ENCODE measurements around the gene LAMP1. TPM values are rescaled to one million over a fixed set of nuclear protein-coding genes. Genes with fewer than 3 reads are reported as not detected.
"Not testable (repeated sequence)": the region's sequence is repeated elsewhere in the genome, so short reads cannot be mapped to it uniquely, and the experiment has no call there.

Gene LAMP1
- total and polyA plus RNA-seq, 2 donors (not counting 1 experiment from before 2014, with no cell fraction given): 52.1 to 96.1 TPM

GRCh38 chr13:113258321-113259054 is 38.6 kb upstream of the LAMP1 start:
- Histone ChIP-seq H3K4me1 (ENCODE audit: control insufficient read depth in 2 of 2, insufficient read depth in 2 of 2, low read length in 2 of 2) (no peaks in the 10 kb centered on the region), H3K36me3 (replicated peaks in 1 of 2; ENCODE audit: control extremely low read depth in 1 of 2, control insufficient read depth in 1 of 2, extremely low read depth in 1 of 2, insufficient read depth in 2 of 2, low read length in 1 of 2) (peaks cover 13 to 65% of the 10 kb centered on the region in 2 experiments), H3K4me3 (ENCODE audit: control extremely low read depth in 1 of 5, extremely low read depth in 1 of 5, insufficient read depth in 1 of 5, low read depth in 2 of 5, low read length in 4 of 5) (no peak overlapping the region), H3K27ac (ENCODE audit: low read length in 2 of 2) (no peak overlapping the region), H4K20me1 (ENCODE audit: control insufficient read depth, insufficient read depth, low read length, poor library complexity, severe bottlenecking) (no peaks in the 10 kb centered on the region), H2AFZ (ENCODE audit: insufficient read depth, low read depth, low read length, poor library complexity, severe bottlenecking) (no peak overlapping the region), H3K79me2 (ENCODE audit: control insufficient read depth, insufficient read depth, low read length) (no peaks in the 10 kb centered on the region), H3K9ac (ENCODE audit: low read length) (no peak overlapping the region), H3K4me2 (replicated peaks; ENCODE audit: low read depth, low read length, poor library complexity, severe bottlenecking) (no peak overlapping the region), H3K27me3 (replicated peaks in 1 of 4; ENCODE audit: control extremely low read depth in 1 of 4, control insufficient read depth in 3 of 4, insufficient read depth in 4 of 4, low read length in 3 of 4) (no peaks in the 10 kb centered on the region), H3K9me3 (ENCODE audit: control extremely low read depth in 1 of 3, control insufficient read depth in 2 of 3, insufficient read depth in 1 of 3, low read length in 2 of 3) (no peaks in the 10 kb centered on the region)
- no peaks in the 10 kb centered on the region for H3K27me3 Mint-ChIP-seq
- TF ChIP-seq EZH2 (IDR thresholded peaks at IDR 0.05; ENCODE audit: borderline replicate concordance, insufficient read depth, low read depth, low read length, poor library complexity, severe bottlenecking) (no peak), CTCF (IDR thresholded peaks at IDR 0.05) (no peak)
- 71% methylated on average over 3 of the region's 5 CpGs for WGBS (ENCODE audit: insufficient coverage)
- ATAC-seq (ENCODE audit: low read depth) (no peak), DNase-seq (no peak)
- no peak overlapping the region for H3K27ac Mint-ChIP-seq
- POLR2A ChIA-PET: no interaction called here
- no peaks in the 10 kb centered on the region for H3K9me3 Mint-ChIP-seq (ENCODE audit: insufficient read depth)
- no peaks in the 10 kb centered on the region for H3K4me1 Mint-ChIP-seq
- intact Hi-C loops (cut with micrococcal nuclease): no loop called here
- CTCF ChIA-PET: interaction anchor here (1.5 kb wide), 1 partner anchor 135 kb away, joined by 3 read pairs; no protein-coding TSS in a partner anchor
- H3K4me3 Mint-ChIP-seq: no peak overlapping the region

- ATAC-seq (ENCODE audit: low read depth): no peak
- H3K27ac Mint-ChIP-seq: no peak overlapping the region
- Histone ChIP-seq H2AFZ (ENCODE audit: insufficient read depth, low read depth, low read length, poor library complexity, severe bottlenecking) (no peak overlapping the region), H3K79me2 (ENCODE audit: control insufficient read depth, insufficient read depth, low read length) (no peaks in the 10 kb centered on the region), H3K27me3 (replicated peaks in 1 of 4; ENCODE audit: control extremely low read depth in 1 of 4, control insufficient read depth in 3 of 4, insufficient read depth in 4 of 4, low read length in 3 of 4) (no peaks in the 10 kb centered on the region), H3K36me3 (replicated peaks in 1 of 2; ENCODE audit: control extremely low read depth in 1 of 2, control insufficient read depth in 1 of 2, extremely low read depth in 1 of 2, insufficient read depth in 2 of 2, low read length in 1 of 2) (peaks cover 12 to 55% of the 10 kb centered on the region in 2 experiments), H3K27ac (ENCODE audit: low read length in 2 of 2) (no peak overlapping the region), H3K4me1 (ENCODE audit: control insufficient read depth in 2 of 2, insufficient read depth in 2 of 2, low read length in 2 of 2) (no peaks in the 10 kb centered on the region), H3K4me3 (ENCODE audit: control extremely low read depth in 1 of 5, extremely low read depth in 1 of 5, insufficient read depth in 1 of 5, low read depth in 2 of 5, low read length in 4 of 5) (no peak overlapping the region), H3K4me2 (replicated peaks; ENCODE audit: low read depth, low read length, poor library complexity, severe bottlenecking) (no peak overlapping the region), H4K20me1 (ENCODE audit: control insufficient read depth, insufficient read depth, low read length, poor library complexity, severe bottlenecking) (no peaks in the 10 kb centered on the region), H3K9me3 (ENCODE audit: control extremely low read depth in 1 of 3, control insufficient read depth in 2 of 3, insufficient read depth in 1 of 3, low read length in 2 of 3) (no peaks in the 10 kb centered on the region), H3K9ac (ENCODE audit: low read length) (no peak overlapping the region)
- no peak for DNase-seq
- no peaks in the 10 kb centered on the region for H3K27me3 Mint-ChIP-seq
- H3K4me3 Mint-ChIP-seq: no peak overlapping the region
- POLR2A ChIA-PET: no interaction called here
- 97% methylated on average over 11 of the region's 13 CpGs for WGBS (ENCODE audit: insufficient coverage)
- H3K4me1 Mint-ChIP-seq: no peaks in the 10 kb centered on the region
- CTCF ChIA-PET: no interaction called here
- intact Hi-C loops (cut with micrococcal nuclease): no loop called here
- no peaks in the 10 kb centered on the region for H3K9me3 Mint-ChIP-seq (ENCODE audit: insufficient read depth)
- TF ChIP-seq CTCF (IDR thresholded peaks at IDR 0.05) (no peak), EZH2 (IDR thresholded peaks at IDR 0.05; ENCODE audit: borderline replicate concordance, insufficient read depth, low read depth, low read length, poor library complexity, severe bottlenecking) (no peak)
Observed at GRCh38 chr13:113260996-113261395, 36.0 kb upstream of the LAMP1 start.

- POLR2A ChIA-PET; H3K4me1 Mint-ChIP-seq; DNase-seq; H3K4me3 ChIP-seq (ENCODE audit: control extremely low read depth in 1 of 5, extremely low read depth in 1 of 5, insufficient read depth in 1 of 5, low read depth in 2 of 5, low read length in 4 of 5); H3K9ac ChIP-seq (ENCODE audit: low read length); H3K4me1 ChIP-seq (ENCODE audit: control insufficient read depth in 2 of 2, insufficient read depth in 2 of 2, low read length in 2 of 2); H3K9me3 Mint-ChIP-seq (ENCODE audit: insufficient read depth); H3K9me3 ChIP-seq (ENCODE audit: control extremely low read depth in 1 of 3, control insufficient read depth in 2 of 3, insufficient read depth in 1 of 3, low read length in 2 of 3); intact Hi-C loops (cut with micrococcal nuclease); H4K20me1 ChIP-seq (ENCODE audit: control insufficient read depth, insufficient read depth, low read length, poor library complexity, severe bottlenecking); H3K4me3 Mint-ChIP-seq; CTCF ChIA-PET; H3K4me2 ChIP-seq (replicated peaks; ENCODE audit: low read depth, low read length, poor library complexity, severe bottlenecking); ATAC-seq (ENCODE audit: low read depth); H3K27me3 ChIP-seq (replicated peaks in 1 of 4; ENCODE audit: control extremely low read depth in 1 of 4, control insufficient read depth in 3 of 4, insufficient read depth in 4 of 4, low read length in 3 of 4); H2AFZ ChIP-seq (ENCODE audit: insufficient read depth, low read depth, low read length, poor library complexity, severe bottlenecking); H3K27ac ChIP-seq (ENCODE audit: low read length in 2 of 2); H3K79me2 ChIP-seq (ENCODE audit: control insufficient read depth, insufficient read depth, low read length); H3K27me3 Mint-ChIP-seq; H3K27ac Mint-ChIP-seq: not testable (repeated sequence)
- no CpG with 5 or more reads among the region's 14 CpGs for WGBS (ENCODE audit: insufficient coverage)
- H3K36me3 ChIP-seq (replicated peaks in 1 of 2; ENCODE audit: control extremely low read depth in 1 of 2, control insufficient read depth in 1 of 2, extremely low read depth in 1 of 2, insufficient read depth in 2 of 2, low read length in 1 of 2): peaks cover 15 to 48% of the 10 kb centered on the region in 2 experiments
Observed at GRCh38 chr13:113263016-113263415, 34.0 kb upstream of the LAMP1 start.
